GM18507 (cell line): ENCODE measurements around the gene ERCC6L.
"Not testable (repeated sequence)": the region's sequence is repeated elsewhere in the genome, so short reads cannot be mapped to it uniquely, and the experiment has no call there.

Source experiments
- DNase-seq: peaks from one replicate; pipeline ENCODE4 v3.0.0; 2011; ENCODE audit warnings: low read depth; ENCODE audit not compliant: insufficient read length; ENCODE audit errors: extremely low spot score
- FAIRE-seq: peaks from 2 replicates; lab custom pipeline; 2011; peaks lifted over from hg19 to GRCh38; lab: Jason Lieb, UNC

Gene ERCC6L

GRCh38 chrX:72255445-72255844, 16.6 kb upstream of the ERCC6L start:
- DNase-seq, result no peak
- FAIRE-seq, result no peak

GRCh38 chrX:72254816-72255215, 16.0 kb upstream of the ERCC6L start:
- no peak for FAIRE-seq
- no peak for DNase-seq

- no peak for FAIRE-seq
- DNase-seq, result no peak
Measured at GRCh38 chrX:72253686-72254085, 14.9 kb upstream of the ERCC6L start.

- no peak for FAIRE-seq
- DNase-seq, result no peak
Measured at GRCh38 chrX:72247206-72247942, 8.5 kb upstream of the ERCC6L start.

GRCh38 chrX:72245461-72246089, 6.7 kb upstream of the ERCC6L start:
- peak; percentile 5 for DNase-seq

GRCh38 chrX:72243472-72243871, 4.6 kb upstream of the ERCC6L start:
- DNase-seq (no peak), FAIRE-seq (no peak)

More at GRCh38 chrX:72245461-72246089, 6.7 kb upstream of the ERCC6L start:
- FAIRE-seq, result peak; percentile 60

GRCh38 chrX:72240976-72241375, 2.1 kb upstream of the ERCC6L start:
- FAIRE-seq (no peak), DNase-seq (no peak)

GRCh38 chrX:72238183-72238582, 644 bp downstream of the ERCC6L start:
- DNase-seq (no peak), FAIRE-seq (no peak)

GRCh38 chrX:72236841-72237240, 2.0 kb downstream of the ERCC6L start:
- DNase-seq (no peak), FAIRE-seq (no peak)

- DNase-seq, result no peak
- no peak for FAIRE-seq
Measured at GRCh38 chrX:72230290-72230689, 8.5 kb downstream of the ERCC6L start.

GRCh38 chrX:72220375-72220774, 18.5 kb downstream of the ERCC6L start:
- FAIRE-seq, DNase-seq: not testable (repeated sequence)

- no peak for DNase-seq
- no peak for FAIRE-seq
Measured at GRCh38 chrX:72216973-72217372, 21.9 kb downstream of the ERCC6L start.

- no peak for DNase-seq
- FAIRE-seq, result no peak
Measured at GRCh38 chrX:72208126-72208800, 30.6 kb downstream of the ERCC6L start.

- DNase-seq (no peak), FAIRE-seq (no peak)
Measured at GRCh38 chrX:72207366-72207765, 31.5 kb downstream of the ERCC6L start.

- DNase-seq (no peak), FAIRE-seq (no peak)
Measured at GRCh38 chrX:72205706-72206105, 33.1 kb downstream of the ERCC6L start.

- FAIRE-seq, result no peak
- no peak for DNase-seq
Measured at GRCh38 chrX:72203421-72203820, 35.4 kb downstream of the ERCC6L start.

- no peak for FAIRE-seq
- DNase-seq, result no peak
Measured at GRCh38 chrX:72202792-72203401, 35.9 kb downstream of the ERCC6L start.

- FAIRE-seq (no peak), DNase-seq (no peak)
Measured at GRCh38 chrX:72201836-72202536, 36.8 kb downstream of the ERCC6L start.

GRCh38 chrX:72182924-72183323, 55.9 kb downstream of the ERCC6L start:
- no peak for FAIRE-seq
- DNase-seq, result no peak
